Medulla oblongata (tissue), 1 donor: ENCODE results near the gene WDR70.
"Not testable (repeated sequence)": the region's sequence is repeated elsewhere in the genome, so short reads cannot be mapped to it uniquely, and the experiment has no call there.

Source experiments
- DNase-seq: peaks from one replicate; pipeline ENCODE4 v3.0.0-alpha.2; 2015; ENCODE audit errors: extremely low spot score

The WDR70 gene

GRCh38 chr5:37796435-37796834, 417.3 kb downstream of the WDR70 start:
- DNase-seq = not testable (repeated sequence)

DNA sequence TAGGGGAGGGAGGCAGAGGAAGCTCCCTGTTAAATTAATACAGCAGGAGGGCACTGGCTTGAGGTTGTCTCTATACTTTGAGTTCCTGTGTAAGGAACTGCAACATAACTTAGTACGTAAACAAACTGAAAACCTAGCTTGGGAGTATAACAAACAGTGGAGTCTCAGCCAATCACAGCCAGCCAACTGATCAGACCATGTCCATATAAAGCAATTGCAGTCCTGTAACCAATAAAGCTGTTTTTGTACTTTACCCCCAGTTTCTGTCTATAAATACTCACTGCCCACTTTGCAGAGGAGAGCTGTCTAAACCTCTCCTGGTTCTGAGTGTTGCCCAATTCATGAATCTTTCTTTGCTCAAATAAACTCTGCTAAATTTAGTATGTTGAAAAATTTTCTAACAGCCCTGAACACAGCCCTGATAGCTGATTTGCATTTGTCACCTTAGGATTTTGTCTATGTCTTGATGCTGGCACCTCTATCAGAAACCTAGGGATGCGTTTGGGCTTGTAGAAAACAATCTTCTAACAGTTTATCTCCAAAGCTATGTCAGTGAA, 420.8 kb downstream of the WDR70 start:
- no peak for DNase-seq

DNA sequence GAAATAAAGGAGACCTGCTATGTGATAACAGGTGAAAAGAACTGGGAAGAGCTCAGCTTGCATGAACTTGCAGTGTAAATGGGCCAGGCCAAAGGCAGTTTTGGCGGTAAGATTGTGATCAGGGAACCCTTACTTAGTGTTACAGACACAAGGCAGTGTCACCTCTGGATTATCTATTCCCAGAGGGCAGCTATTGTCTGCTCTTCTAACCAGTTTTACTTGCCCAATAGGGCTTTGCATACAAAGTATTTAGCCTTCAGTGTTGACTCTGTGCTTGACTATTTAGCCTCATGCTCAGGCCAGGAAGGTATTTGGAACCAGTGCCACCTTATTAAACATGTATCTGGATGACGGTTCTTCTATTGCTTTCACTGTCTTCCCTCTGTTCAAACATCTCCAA, 422.4 kb downstream of the WDR70 start:
- no peak for DNase-seq
